GM10847 (cell line): ENCODE data around the gene ATP10A.

Experiments
- POLR2A ChIP-seq: IDR thresholded peaks from 2 replicates; pipeline ENCODE4 v1.6.1; 2011; ENCODE audit not compliant: insufficient read length; ENCODE audit errors: extremely low read depth

ATP10A gene

GRCh38 chr15:25727116-25727515 lies 136.0 kb downstream of the ATP10A start:
- TF ChIP-seq POLR2A: no peak

- no peak for TF ChIP-seq POLR2A
Observed at GRCh38 chr15:25725758-25726157, 137.4 kb downstream of the ATP10A start.

GRCh38 chr15:25724899-25725298 lies 138.2 kb downstream of the ATP10A start:
- no peak for TF ChIP-seq POLR2A

- TF ChIP-seq POLR2A: no peak
Observed at GRCh38 chr15:25721605-25721955, 141.5 kb downstream of the ATP10A start.

- no peak for TF ChIP-seq POLR2A
Observed at GRCh38 chr15:25719101-25719985, 143.8 kb downstream of the ATP10A start.

GRCh38 chr15:25718597-25718996 lies 144.5 kb downstream of the ATP10A start:
- TF ChIP-seq POLR2A: no peak

- TF ChIP-seq POLR2A: no peak
Observed at GRCh38 chr15:25718169-25718536, 145.0 kb downstream of the ATP10A start.

GRCh38 chr15:25717457-25718168 lies 145.5 kb downstream of the ATP10A start:
- no peak for TF ChIP-seq POLR2A

- TF ChIP-seq POLR2A: no peak
Observed at GRCh38 chr15:25717127-25717456, 146.0 kb downstream of the ATP10A start.

GRCh38 chr15:25716414-25717126 lies 146.6 kb downstream of the ATP10A start:
- TF ChIP-seq POLR2A: no peak

- TF ChIP-seq POLR2A: no peak
Observed at GRCh38 chr15:25715536-25716413, 147.4 kb downstream of the ATP10A start.

- no peak for TF ChIP-seq POLR2A
Observed at GRCh38 chr15:25714538-25714840, 148.6 kb downstream of the ATP10A start.

- no peak for TF ChIP-seq POLR2A
Observed at GRCh38 chr15:25713736-25714537, 149.2 kb downstream of the ATP10A start.

GRCh38 chr15:25712961-25713355 lies 150.2 kb downstream of the ATP10A start:
- TF ChIP-seq POLR2A: no peak
